NCI-H510A treated with DMSO at 0.1 percent for 48 hours (cell line): ENCODE data around the gene LMTK3.

Source experiments
- DNase-seq: peaks from one replicate; lab custom pipeline; 2025; lab: John Stamatoyannopoulos, UW

Gene LMTK3

GRCh38 chr19:48511800-48512503 lies at the start of gene LMTK3:
Gene LMTK3, minus strand, starts transcription at chr19:48511835. Its CDS starts 259 bp downstream, at chr19:48511576.
- DNase-seq: peak; percentile 36

- no peak for DNase-seq
Measured at GRCh38 chr19:48561412-48561811, 49.8 kb upstream of the LMTK3 start.

GRCh38 chr19:48560095-48560530 lies 48.5 kb upstream of the LMTK3 start:
- no peak for DNase-seq

- no peak for DNase-seq
Measured at GRCh38 chr19:48558018-48558684, 46.5 kb upstream of the LMTK3 start.

GRCh38 chr19:48556825-48557224 lies 45.2 kb upstream of the LMTK3 start:
- DNase-seq: no peak

- DNase-seq: no peak
Measured at GRCh38 chr19:48556163-48556562, 44.5 kb upstream of the LMTK3 start.

- no peak for DNase-seq
Measured at GRCh38 chr19:48554385-48555091, 42.9 kb upstream of the LMTK3 start.

- no peak for DNase-seq
Measured at GRCh38 chr19:48553676-48554384, 42.2 kb upstream of the LMTK3 start.

- DNase-seq: no peak
Measured at GRCh38 chr19:48552406-48553322, 41.0 kb upstream of the LMTK3 start.

GRCh38 chr19:48551437-48552302 lies 40.0 kb upstream of the LMTK3 start, which contains the start of gene SULT2B1:
Gene SULT2B1, plus strand, starts transcription at chr19:48552172. Its CDS starts 81 bp downstream, at chr19:48552253.
- DNase-seq: peak; percentile 95

GRCh38 chr19:48549380-48549779 lies 37.7 kb upstream of the LMTK3 start:
- DNase-seq: no peak

- DNase-seq: no peak
Measured at GRCh38 chr19:48548253-48548911, 36.7 kb upstream of the LMTK3 start.

- no peak for DNase-seq
Measured at GRCh38 chr19:48547722-48548121, 36.1 kb upstream of the LMTK3 start.

- no peak for DNase-seq
Measured at GRCh38 chr19:48544856-48545750, 33.5 kb upstream of the LMTK3 start.

- DNase-seq: peak; percentile 77
Measured at GRCh38 chr19:48543121-48543710, 31.6 kb upstream of the LMTK3 start.

- DNase-seq: no peak
Measured at GRCh38 chr19:48541813-48542212, 30.2 kb upstream of the LMTK3 start.

- DNase-seq: peak; percentile 55
Measured at GRCh38 chr19:48540110-48540509, 28.5 kb upstream of the LMTK3 start.

- DNase-seq: peak; percentile 99
Measured at GRCh38 chr19:48539503-48540096, 28.0 kb upstream of the LMTK3 start.
